GM19324 (cell line): ENCODE data around the gene COMMD6.

ENCODE experiments used
- ATAC-seq: cut with Tn5 transposase; IDR thresholded peaks from one replicate; pipeline ENCODE4 v1.9.1; 2021; ENCODE audit warnings: mild to moderate bottlenecking, moderate library complexity; ENCODE audit not compliant: unreplicated experiment, low FRiP score

COMMD6 gene

DNA sequence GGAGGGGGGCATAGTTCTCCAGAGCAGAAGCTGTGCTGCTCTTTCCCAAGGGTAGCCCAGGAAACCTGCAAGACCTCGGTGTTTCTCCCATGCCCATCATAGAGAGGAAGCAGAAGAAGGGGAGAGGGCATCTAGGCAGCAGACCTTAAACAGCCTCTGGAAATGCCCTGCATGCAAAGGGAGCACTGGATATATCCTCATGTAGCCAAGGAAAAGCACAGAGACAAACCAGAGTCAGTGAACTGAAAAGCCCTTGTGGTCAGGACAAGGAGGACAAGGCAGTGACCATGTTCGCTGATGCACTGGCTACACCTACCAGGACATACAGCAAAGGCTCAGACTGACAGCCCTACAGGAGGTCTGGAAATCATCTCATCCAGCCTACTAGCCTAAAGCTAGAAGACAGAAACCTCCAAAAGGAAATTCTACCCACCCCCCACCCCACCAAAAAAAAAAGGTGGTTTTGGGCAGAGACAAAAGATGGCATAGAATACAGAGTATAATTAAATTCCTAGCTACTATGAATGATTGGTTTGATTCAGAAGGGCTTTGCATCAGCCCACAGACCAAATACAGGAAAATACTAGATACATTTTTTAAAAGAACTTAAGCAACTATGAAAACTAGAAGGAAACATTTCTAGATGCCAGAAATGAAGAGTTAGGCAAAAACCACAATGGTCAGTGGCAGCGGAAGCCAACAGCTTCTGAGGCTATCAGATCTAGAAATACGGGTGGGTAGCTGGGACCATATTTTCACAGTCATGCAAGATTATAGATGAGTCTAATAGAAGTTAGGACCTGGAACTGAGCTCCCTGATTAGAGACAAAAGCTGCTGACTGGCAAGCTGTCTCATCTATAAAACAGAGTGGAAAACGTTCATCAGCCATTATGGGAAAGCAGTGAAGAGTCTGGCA lies 51.2 kb downstream of the COMMD6 start:
- no peak for ATAC-seq

- no peak for ATAC-seq
Observed at GRCh38 chr13:75485286-75486062, 52.2 kb downstream of the COMMD6 start.

DNA sequence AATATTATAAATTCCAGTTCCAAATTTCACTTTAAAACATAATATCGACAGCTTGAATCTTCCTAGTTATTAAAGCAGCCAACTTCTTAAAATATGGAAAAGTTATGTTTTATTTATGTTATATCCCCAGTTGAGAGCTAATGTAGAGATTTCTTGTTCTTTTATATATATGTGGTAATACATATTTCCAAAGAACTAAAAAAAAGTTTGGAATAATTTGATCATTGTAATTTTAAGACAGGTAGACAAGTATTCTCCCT lies 54.9 kb downstream of the COMMD6 start:
- ATAC-seq = no peak

DNA sequence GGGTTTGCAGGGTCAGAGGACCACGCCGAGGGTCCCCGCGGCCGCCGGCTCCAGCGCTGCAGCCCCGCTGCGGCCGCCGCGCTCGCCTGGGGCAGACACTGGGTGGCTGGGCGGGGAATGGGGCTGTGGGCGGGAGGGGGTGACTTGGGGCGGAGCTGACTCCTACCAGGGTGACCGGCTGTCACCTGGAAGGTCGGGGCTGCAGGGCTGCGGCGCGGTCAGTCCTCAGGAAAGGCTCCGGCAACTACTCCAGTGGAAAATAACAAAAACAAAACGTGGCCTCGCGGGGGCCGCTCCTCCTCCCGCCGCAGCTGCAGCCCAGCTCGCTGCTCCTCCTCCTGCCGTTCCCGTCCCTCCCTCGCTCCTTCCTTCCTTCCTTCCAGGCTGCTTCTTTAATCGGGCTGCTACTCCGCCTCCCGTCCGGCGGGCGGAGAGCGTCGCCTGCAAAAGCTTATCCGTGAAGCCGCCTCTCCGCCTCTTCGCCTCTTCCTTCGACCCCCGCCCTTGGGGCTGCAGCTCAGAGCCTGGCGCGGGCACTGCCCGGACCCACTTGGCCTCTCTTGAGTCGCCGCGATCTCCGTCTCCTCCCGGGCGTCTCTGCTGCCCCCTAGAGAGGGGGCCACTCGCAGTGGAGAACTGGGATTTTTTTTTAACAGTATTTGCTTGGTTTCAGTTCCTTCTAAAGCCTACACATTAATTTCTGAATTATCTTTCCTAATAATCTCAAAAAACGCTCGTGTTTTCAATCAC lies 55.4 kb downstream of the COMMD6 start, which contains the start of gene TBC1D4:
Gene TBC1D4, minus strand, starts transcription at position 100 of the 750 bp plus-strand sequence. CDS start 402 bp downstream, outside the sequence.
- ATAC-seq = peak; percentile 86

- ATAC-seq = peak; percentile 42
Observed at GRCh38 chr13:75481176-75482069, 56.2 kb downstream of the COMMD6 start.

- ATAC-seq = no peak
Observed at GRCh38 chr13:75480671-75481175, 56.9 kb downstream of the COMMD6 start.

- ATAC-seq = no peak
Observed at GRCh38 chr13:75479102-75479740, 58.4 kb downstream of the COMMD6 start.

DNA sequence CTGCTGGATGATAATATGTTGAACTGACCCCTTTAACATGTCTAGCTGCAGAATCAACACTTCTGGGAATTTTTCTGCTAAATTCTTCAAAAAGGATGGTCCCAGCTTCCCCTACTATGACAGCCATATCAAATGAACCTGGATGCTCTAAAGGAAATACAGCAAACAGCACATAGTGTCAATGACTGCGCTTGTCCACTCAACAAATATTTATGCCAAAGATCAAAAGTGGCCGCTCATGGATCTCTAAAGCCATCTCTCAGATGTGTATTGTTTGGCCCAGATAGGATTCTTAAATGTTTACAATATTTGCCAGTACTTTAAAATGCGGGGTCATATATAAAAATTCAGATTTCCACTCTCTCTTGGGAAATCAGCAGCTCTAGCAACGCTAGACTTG lies 59.0 kb downstream of the COMMD6 start:
- no peak for ATAC-seq
